A673 (cell line): ENCODE results near the gene TRPV2. TPM values are rescaled to one million over a fixed set of nuclear protein-coding genes. Genes with fewer than 3 reads are reported as not detected.
"Not testable (repeated sequence)": the region's sequence is repeated elsewhere in the genome, so short reads cannot be mapped to it uniquely, and the experiment has no call there.

Source experiments
- BruUV-seq: library from RNA; stranded (reverse); fragments of 400-500 nt; replicated peaks from 2 replicates; lab custom pipeline; 2021; lab: Mats Ljungman, UMichigan
- CTCF ChIA-PET: fragments of 300-600 bp; sonication (Branson Sonifier 250); formaldehyde crosslinking; loops from one replicate; lab custom pipeline; 2022; ENCODE audit warnings: antibody characterized with exemption; lab: Charles Lee
- POLR2A ChIA-PET: fragments of 300-600 bp; sonication (Branson Sonifier 250); formaldehyde crosslinking; loops from one replicate; lab custom pipeline; 2022; ENCODE audit warnings: antibody characterized with exemption; ENCODE audit not compliant: low non-redundant PET; lab: Charles Lee
- DNase-seq: peaks from one replicate; pipeline ENCODE4 v3.0.0-alpha.2; 2015; ENCODE audit warnings: low spot score
- H3K27ac ChIP-seq: fragments of 200-600 bp; sonication (generic); 2 replicates; pipeline ENCODE4 v1.5.1; 2016; ENCODE audit warnings: mixed run types, low read depth, mild to moderate bottlenecking, mixed read lengths, antibody characterized with exemption, low read length; ENCODE audit not compliant: poor library complexity, severe bottlenecking
- H3K27me3 ChIP-seq: fragments of 200-600 bp; sonication (generic); replicated peaks from 2 replicates; pipeline ENCODE4 v1.6.1; 2017; ENCODE audit warnings: mixed run types, low read depth, mild to moderate bottlenecking, mixed read lengths, antibody characterized with exemption, low read length; ENCODE audit not compliant: insufficient read depth, poor library complexity
- H3K36me3 ChIP-seq: fragments of 200-600 bp; sonication (generic); 2 replicates; pipeline ENCODE4 v1.6.1; 2016; ENCODE audit warnings: mixed run types, mild to moderate bottlenecking, mixed read lengths, antibody characterized with exemption, low read length; ENCODE audit not compliant: insufficient read depth, poor library complexity, severe bottlenecking
- H3K4me1 ChIP-seq: fragments of 200-600 bp; sonication (generic); 2 replicates; pipeline ENCODE4 v1.6.1; 2017; ENCODE audit warnings: mixed run types, mild to moderate bottlenecking, mixed read lengths, antibody characterized with exemption, low read length; ENCODE audit not compliant: insufficient read depth, poor library complexity, severe bottlenecking
- H3K4me3 ChIP-seq: fragments of 200-600 bp; sonication (generic); 2 replicates; pipeline ENCODE4 v1.5.1; 2016; ENCODE audit warnings: low read depth, mixed run types, mild to moderate bottlenecking, mixed read lengths, low read length; ENCODE audit not compliant: poor library complexity, severe bottlenecking
- H3K9me3 ChIP-seq: fragments of 200-600 bp; sonication (generic); 2 replicates; pipeline ENCODE4 v1.6.1; 2016; ENCODE audit warnings: mixed run types, low read depth, mild to moderate bottlenecking, mixed read lengths, antibody characterized with exemption, low read length; ENCODE audit not compliant: poor library complexity, severe bottlenecking
- CTCF ChIP-seq: fragments of 300-800, 200-600 bp; sonication (generic); conservative IDR thresholded peaks from 2 replicates; pipeline ENCODE4 v1.5.1; 2017; ENCODE audit warnings: low read depth, mild to moderate bottlenecking, antibody characterized with exemption, low read length, moderate library complexity, mixed read lengths
- EZH2 ChIP-seq: fragments of 200-600 bp; sonication (generic); IDR thresholded peaks from 2 replicates; pipeline ENCODE4 v1.6.1; 2017; ENCODE audit warnings: borderline replicate concordance, low read depth, mild to moderate bottlenecking, mixed read lengths, antibody characterized with exemption, low read length; ENCODE audit not compliant: poor library complexity, severe bottlenecking
- intact Hi-C: fragments of 100-400 bp; cut with micrococcal nuclease; formaldehyde crosslinking; loops from one replicate; pipeline ENCODE4 v1.10.0; 2022; ENCODE audit not compliant: unreplicated experiment
- total RNA-seq: library from RNA; stranded (reverse); gene quantifications from 2 replicates; pipeline ENCODE4 v1.2.3, GENCODE V29; 2021

Gene TRPV2
- total RNA-seq, 1 experiment from 2014 or later, result not detected

DNA sequence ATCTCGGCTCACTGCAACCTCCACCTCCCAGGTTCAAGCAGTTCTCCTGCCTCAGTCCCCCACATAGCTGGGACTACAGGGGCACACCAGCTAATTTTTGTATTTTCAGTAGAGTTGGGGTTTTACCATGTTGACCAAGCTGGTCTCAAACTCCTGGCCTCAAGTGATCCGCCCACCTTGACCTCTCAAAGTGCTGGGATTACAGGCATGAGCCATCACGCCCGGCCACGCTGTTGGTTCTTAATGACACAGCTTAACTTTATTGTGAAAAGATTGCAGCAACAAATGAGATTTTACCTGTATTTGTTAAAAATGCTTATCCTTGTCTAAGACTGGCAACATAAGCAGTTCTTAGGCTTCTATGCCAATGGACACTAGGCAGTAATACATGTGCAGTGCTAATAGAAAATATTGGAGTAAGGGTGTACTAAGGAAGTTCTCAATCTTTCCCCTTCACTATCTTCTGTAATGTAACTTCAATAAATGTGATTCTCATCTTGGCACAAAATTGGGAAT lies 31.5 kb upstream of the TRPV2 start:
- DNase-seq, result no peak
- Histone ChIP-seq H3K4me3 (no peak overlapping the region), H3K27me3 (no peaks in the 10 kb centered on the region), H3K27ac (no peak overlapping the region), H3K36me3 (peaks cover 24% of the 10 kb centered on the region), H3K9me3 (no peaks in the 10 kb centered on the region), H3K4me1 (peaks cover 4% of the 10 kb centered on the region)
- intact Hi-C loops, result no loop called here
- ChIA-PET CTCF (no interaction called here), POLR2A (no interaction called here)
- no TSS peak for BruUV-seq
- TF ChIP-seq EZH2, result no peak
- TF ChIP-seq CTCF, result no peak

GRCh38 chr17:16384557-16384956 lies 30.8 kb upstream of the TRPV2 start:
- no peak overlapping the region for H3K4me3 ChIP-seq
- H3K4me1 ChIP-seq, result peaks cover 4% of the 10 kb centered on the region
- ChIA-PET POLR2A (interaction anchor here (0.7 kb wide), 1 partner anchor 35 kb away, joined by 4 read pairs; no protein-coding TSS in a partner anchor), CTCF (no interaction called here)
- H3K27me3 ChIP-seq, result no peaks in the 10 kb centered on the region
- no peak overlapping the region for H3K27ac ChIP-seq
- no peaks in the 10 kb centered on the region for H3K9me3 ChIP-seq
- BruUV-seq, result no TSS peak
- intact Hi-C loops, result no loop called here
- TF ChIP-seq EZH2 (no peak), CTCF (no peak)
- DNase-seq, result no peak
- H3K36me3 ChIP-seq, result peaks cover 24% of the 10 kb centered on the region

- BruUV-seq, H3K9me3 ChIP-seq, POLR2A ChIA-PET, H3K4me1 ChIP-seq, intact Hi-C loops, DNase-seq, H3K27me3 ChIP-seq, CTCF ChIA-PET: not testable (repeated sequence)
- H3K4me3 ChIP-seq, result peak overlapping the region; percentile 53
- H3K27ac ChIP-seq, result peak overlapping the region; percentile 71
- H3K36me3 ChIP-seq, result peaks cover 24% of the 10 kb centered on the region
These were observed 29.3 kb upstream of the TRPV2 start for GRCh38 chr17:16386126-16386507.

- POLR2A ChIA-PET, result no interaction called here
- BruUV-seq, result no TSS peak
- intact Hi-C loops, result no loop called here
These were observed 23.9 kb upstream of the TRPV2 start for GRCh38 chr17:16391451-16391850.

GRCh38 chr17:16392491-16392890 lies 22.9 kb upstream of the TRPV2 start:
- H3K27ac ChIP-seq, H3K4me3 ChIP-seq, H3K4me1 ChIP-seq, H3K36me3 ChIP-seq, H3K27me3 ChIP-seq, H3K9me3 ChIP-seq, POLR2A ChIA-PET, BruUV-seq, DNase-seq, intact Hi-C loops: not testable (repeated sequence)
- CTCF ChIA-PET, result interaction anchor here (0.6 kb wide), 1 partner anchor 28 kb away, joined by 4 read pairs; no protein-coding TSS in a partner anchor

More at GRCh38 chr17:16391451-16391850, 23.9 kb upstream of the TRPV2 start:
- no peaks in the 10 kb centered on the region for H3K36me3 ChIP-seq
- TF ChIP-seq EZH2 (no peak), CTCF (no peak)
- H3K9me3 ChIP-seq, result no peaks in the 10 kb centered on the region
- H3K27me3 ChIP-seq, result no peaks in the 10 kb centered on the region
- CTCF ChIA-PET, result no interaction called here
- no peak for DNase-seq
- H3K27ac ChIP-seq, result no peak overlapping the region
- no peaks in the 10 kb centered on the region for H3K4me1 ChIP-seq
- H3K4me3 ChIP-seq, result no peak overlapping the region
